Measurements from ENCODE around the gene CFAP74. TPM values are rescaled to one million over a fixed set of nuclear protein-coding genes. Genes with fewer than 3 reads are reported as not detected.

Gene CFAP74
- total and polyA plus RNA-seq, 2 donors (not counting 3 experiments of a cell fraction or from before 2014, with no cell fraction given): not detected

DNA sequence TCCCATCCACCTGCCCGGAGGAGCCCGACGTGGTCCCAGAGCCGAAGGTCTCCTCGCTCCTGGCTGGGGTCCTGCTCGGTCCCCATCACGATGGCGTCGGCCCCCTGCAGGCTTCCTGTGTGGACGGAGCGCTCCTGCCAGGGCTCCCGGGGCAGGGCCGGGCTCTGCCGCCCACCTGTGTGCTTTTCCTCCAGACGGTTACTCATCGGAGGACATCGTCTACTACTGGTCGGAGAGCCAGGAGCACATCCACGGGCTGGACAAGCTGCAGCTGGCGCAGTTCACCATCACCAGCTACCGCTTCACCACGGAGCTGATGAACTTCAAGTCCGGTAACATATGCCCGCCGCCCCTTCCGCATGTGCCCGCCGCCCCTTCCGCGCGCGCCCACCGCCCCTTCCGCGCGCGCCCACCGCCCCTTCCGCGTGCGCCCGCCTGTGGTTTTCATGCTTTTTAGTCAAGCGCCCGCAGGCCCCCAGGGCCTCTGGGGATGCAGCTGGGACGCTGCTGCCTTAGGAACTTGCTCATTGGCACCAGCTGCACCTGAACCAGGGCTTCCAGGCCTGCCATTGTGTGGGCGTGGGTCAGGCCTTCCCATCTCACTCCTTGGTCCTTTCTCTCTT lies 24.5 kb upstream of the CFAP74 start:
- H3K79me2 ChIP-seq (ENCODE audit: control insufficient read depth, insufficient read depth, low read length): no peaks in the 10 kb centered on the region
- ChIA-PET CTCF (no interaction called here), POLR2A (interaction anchor here (0.9 kb wide), 1 partner anchor 43 kb away, joined by 5 read pairs; no protein-coding TSS in a partner anchor)
- no peaks in the 10 kb centered on the region for H3K4me1 ChIP-seq (ENCODE audit: control insufficient read depth, extremely low read depth, insufficient read depth, low read length)
- H3K9me3 ChIP-seq (replicated peaks; ENCODE audit: control insufficient read depth, insufficient read depth, low read length): no peaks in the 10 kb centered on the region
- BruUV-seq (replicated peaks): no TSS peak
- H3K9me1 ChIP-seq (replicated peaks; ENCODE audit: control insufficient read depth, extremely low read depth, insufficient read depth, low read length): no peaks in the 10 kb centered on the region
- dilution Hi-C loops (cut with MboI; ENCODE audit: extremely low pct_ligation_motif_present, low sequenced_read_pairs): no loop called here
- H2AFZ ChIP-seq (ENCODE audit: low read depth, low read length): no peak overlapping the region
- no peak overlapping the region for H3K4me2 ChIP-seq (ENCODE audit: insufficient read depth, low read length)
- DNase-seq (ENCODE audit: low read depth, low spot score) (no peak), FAIRE-seq (no peak)
- no peaks in the 10 kb centered on the region for H3K27me3 ChIP-seq (ENCODE audit: control insufficient read depth in 2 of 2, insufficient read depth in 2 of 2, low read length in 2 of 2)
- no peak overlapping the region for H3K4me3 ChIP-seq (replicated peaks in 1 of 3; ENCODE audit: insufficient read depth in 1 of 3, low read depth in 1 of 3, low read length in 3 of 3)
- intact Hi-C loops (cut with micrococcal nuclease): no loop called here
- H3K9ac ChIP-seq (replicated peaks; ENCODE audit: extremely low read depth, insufficient read depth, low read length): no peak overlapping the region
- no peaks in the 10 kb centered on the region for H3K36me3 ChIP-seq (ENCODE audit: control insufficient read depth in 2 of 2, extremely low read depth in 1 of 2, insufficient read depth in 2 of 2, low read length in 2 of 2)
- no peaks in the 10 kb centered on the region for H4K20me1 ChIP-seq (replicated peaks; ENCODE audit: control insufficient read depth, extremely low read depth, insufficient read depth, low read length)
- no peak for TF ChIP-seq CTCF (IDR thresholded peaks at IDR 0.05; ENCODE audit: extremely low read depth in 1 of 2, insufficient read depth in 1 of 2, low read depth in 1 of 2, low read length in 2 of 2)
- TF ChIP-seq GATA2 (IDR thresholded peaks at IDR 0.05; ENCODE audit: insufficient read depth, insufficient read length, low read depth, low read length): no peak
- no peak for TF ChIP-seq POLR2AphosphoS5 (IDR thresholded peaks at IDR 0.05; ENCODE audit: insufficient read depth, low read depth, low read length)
- no peak for TF ChIP-seq MYC (IDR thresholded peaks at IDR 0.05; ENCODE audit: low read depth, low read length)
- no peak for TF ChIP-seq POLR2A (IDR thresholded peaks at IDR 0.05; ENCODE audit: low read depth, low read length)
- TF ChIP-seq JUN (IDR thresholded peaks at IDR 0.05; ENCODE audit: borderline replicate concordance, insufficient read depth, insufficient read length, low read depth): no peak
- TF ChIP-seq, protein P1, sequence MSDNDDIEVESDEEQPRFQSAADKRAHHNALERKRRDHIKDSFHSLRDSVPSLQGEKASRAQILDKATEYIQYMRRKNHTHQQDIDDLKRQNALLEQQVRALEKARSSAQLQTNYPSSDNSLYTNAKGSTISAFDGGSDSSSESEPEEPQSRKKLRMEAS (IDR thresholded peaks at IDR 0.05; ENCODE audit: insufficient read depth, insufficient read length): no peak
- TF ChIP-seq EZH2 (IDR thresholded peaks at IDR 0.05; ENCODE audit: borderline replicate concordance, low read depth, low read length, severe bottlenecking): no peak
- no peak for TF ChIP-seq FOS (IDR thresholded peaks at IDR 0.05; ENCODE audit: borderline replicate concordance, insufficient read depth, low read length)
- no peak overlapping the region for H3K27ac ChIP-seq (ENCODE audit: insufficient read depth, low read depth, low read length)

Data from endothelial cell of umbilical vein (primary cell).